MCF 10A (cell line): Measurements from ENCODE around the gene PRDM2. TPM values are rescaled to one million over a fixed set of nuclear protein-coding genes. Genes with fewer than 3 reads are reported as not detected.

Source experiments
- BruUV-seq: library from RNA; stranded (reverse); fragments of 400-500 nt; replicated peaks from 2 replicates; lab custom pipeline; 2021; lab: Mats Ljungman, UMichigan
- CTCF ChIA-PET: fragments of 300-600 bp; sonication (Branson Sonifier 250); formaldehyde crosslinking; extraction: SDS; loops from one replicate; lab custom pipeline; 2021; ENCODE audit warnings: antibody characterized with exemption, inconsistent platforms; lab: Yijun Ruan, JAX
- POLR2A ChIA-PET: fragments of 300-600, 350-650 bp; sonication (Branson Sonifier 250); formaldehyde crosslinking; extraction: SDS; loops from one replicate; lab custom pipeline; 2020; ENCODE audit warnings: antibody characterized with exemption, inconsistent platforms; lab: Yijun Ruan, JAX
- DNase-seq: peaks from one replicate; pipeline ENCODE4 v3.0.0-alpha.2; 2018; ENCODE audit not compliant: unreplicated experiment
- H3K27ac Mint-ChIP-seq: one replicate; pipeline ENCODE4 v1.8.0; 2022; ENCODE audit warnings: mild to moderate bottlenecking, low read depth, mixed read lengths; ENCODE audit not compliant: unreplicated experiment
- H3K27me3 Mint-ChIP-seq: one replicate; pipeline ENCODE4 v1.8.0; 2022; ENCODE audit warnings: mixed read lengths; ENCODE audit not compliant: insufficient read depth, unreplicated experiment
- H3K36me3 Mint-ChIP-seq: one replicate; pipeline ENCODE4 v1.8.0; 2022; ENCODE audit warnings: mild to moderate bottlenecking, moderate library complexity, mixed read lengths; ENCODE audit not compliant: insufficient read depth, unreplicated experiment
- H3K4me1 Mint-ChIP-seq: one replicate; pipeline ENCODE4 v1.8.0; 2022; ENCODE audit warnings: mixed read lengths; ENCODE audit not compliant: insufficient read depth, unreplicated experiment
- H3K4me3 Mint-ChIP-seq: one replicate; pipeline ENCODE4 v1.8.0; 2022; ENCODE audit warnings: mild to moderate bottlenecking, moderate library complexity, mixed read lengths; ENCODE audit not compliant: unreplicated experiment
- H3K9me3 Mint-ChIP-seq: one replicate; pipeline ENCODE4 v1.8.0; 2022; ENCODE audit warnings: mixed read lengths; ENCODE audit not compliant: unreplicated experiment
- intact Hi-C: fragments of 100-400 bp; cut with micrococcal nuclease; formaldehyde crosslinking; loops from 2 replicates; pipeline ENCODE4 v1.14.1; 2022
- total RNA-seq: library from RNA; stranded (reverse); gene quantifications from 2 replicates; pipeline ENCODE4 v1.2.3, GENCODE V29; 2022
- TF ChIP-seq, protein P1 (sequence below): fragments of 200-600 bp; IDR thresholded peaks from one replicate; pipeline ENCODE4 v1.8.0; 2022; ENCODE audit warnings: antibody characterized with exemption, mild to moderate bottlenecking; ENCODE audit not compliant: unreplicated experiment

The PRDM2 gene
- total RNA-seq, 1 experiment from 2014 or later = 26.6 TPM

- no peaks in the 10 kb centered on the region for H3K9me3 Mint-ChIP-seq
- intact Hi-C loops = no loop called here
- no peak overlapping the region for H3K27ac Mint-ChIP-seq
- CTCF ChIA-PET = interaction anchor here (0.6 kb wide), 1 partner anchor 1525 kb away, joined by 3 read pairs; no protein-coding TSS in a partner anchor
- no peak overlapping the region for H3K4me3 Mint-ChIP-seq
- DNase-seq = no peak
- TF ChIP-seq, protein P1, sequence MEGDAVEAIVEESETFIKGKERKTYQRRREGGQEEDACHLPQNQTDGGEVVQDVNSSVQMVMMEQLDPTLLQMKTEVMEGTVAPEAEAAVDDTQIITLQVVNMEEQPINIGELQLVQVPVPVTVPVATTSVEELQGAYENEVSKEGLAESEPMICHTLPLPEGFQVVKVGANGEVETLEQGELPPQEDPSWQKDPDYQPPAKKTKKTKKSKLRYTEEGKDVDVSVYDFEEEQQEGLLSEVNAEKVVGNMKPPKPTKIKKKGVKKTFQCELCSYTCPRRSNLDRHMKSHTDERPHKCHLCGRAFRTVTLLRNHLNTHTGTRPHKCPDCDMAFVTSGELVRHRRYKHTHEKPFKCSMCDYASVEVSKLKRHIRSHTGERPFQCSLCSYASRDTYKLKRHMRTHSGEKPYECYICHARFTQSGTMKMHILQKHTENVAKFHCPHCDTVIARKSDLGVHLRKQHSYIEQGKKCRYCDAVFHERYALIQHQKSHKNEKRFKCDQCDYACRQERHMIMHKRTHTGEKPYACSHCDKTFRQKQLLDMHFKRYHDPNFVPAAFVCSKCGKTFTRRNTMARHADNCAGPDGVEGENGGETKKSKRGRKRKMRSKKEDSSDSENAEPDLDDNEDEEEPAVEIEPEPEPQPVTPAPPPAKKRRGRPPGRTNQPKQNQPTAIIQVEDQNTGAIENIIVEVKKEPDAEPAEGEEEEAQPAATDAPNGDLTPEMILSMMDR = no peak
- H3K27me3 Mint-ChIP-seq = no peaks in the 10 kb centered on the region
- no peaks in the 10 kb centered on the region for H3K4me1 Mint-ChIP-seq
- POLR2A ChIA-PET = interaction anchor here (0.5 to 0.7 kb wide), 3 partner anchors 24 to 1672 kb away, joined by 3 to 7 read pairs (median 3); partner anchors contain the start of gene CELA2A
- no TSS peak for BruUV-seq
- peaks cover 96% of the 10 kb centered on the region for H3K36me3 Mint-ChIP-seq
Observed at GRCh38 chr1:13784971-13785370, 85.0 kb downstream of the PRDM2 start.

DNA sequence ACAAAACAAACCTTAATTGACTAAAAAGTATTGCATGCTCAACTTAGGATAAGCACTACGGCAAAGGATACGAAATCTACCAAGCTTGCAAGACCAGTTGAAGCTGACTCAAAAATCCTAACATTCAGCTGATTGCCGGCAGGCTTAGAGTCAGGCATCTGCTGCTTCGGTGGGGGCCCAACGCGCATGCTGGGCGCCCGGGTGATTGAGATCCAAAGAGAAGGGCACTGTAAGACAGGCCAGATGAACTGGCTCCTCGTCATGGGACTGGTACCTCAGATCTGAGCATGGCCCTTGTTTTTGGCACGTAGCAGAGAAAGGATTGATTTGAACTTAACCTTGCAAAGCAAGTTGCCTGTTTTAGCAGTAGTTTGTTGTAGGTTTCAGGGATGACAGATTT lies 86.6 kb downstream of the PRDM2 start:
- intact Hi-C loops = no loop called here
- Mint-ChIP-seq H3K4me1 (no peaks in the 10 kb centered on the region), H3K27me3 (no peaks in the 10 kb centered on the region), H3K9me3 (no peaks in the 10 kb centered on the region), H3K36me3 (peaks cover 91% of the 10 kb centered on the region), H3K4me3 (no peak overlapping the region), H3K27ac (peak overlapping the region; percentile 58)
- no peak for DNase-seq
- ChIA-PET CTCF (no interaction called here), POLR2A (no interaction called here)
- TF ChIP-seq, protein P1 = no peak
- BruUV-seq = no TSS peak

- Mint-ChIP-seq H3K36me3 (peaks cover 91% of the 10 kb centered on the region), H3K9me3 (no peaks in the 10 kb centered on the region), H3K4me1 (no peaks in the 10 kb centered on the region), H3K27ac (no peak overlapping the region), H3K4me3 (no peak overlapping the region), H3K27me3 (no peaks in the 10 kb centered on the region)
- POLR2A ChIA-PET = no interaction called here
- TF ChIP-seq, protein P1 = no peak
- intact Hi-C loops = no loop called here
- CTCF ChIA-PET = interaction anchor here (0.5 kb wide), 1 partner anchor 363 kb away, joined by 3 read pairs; no protein-coding TSS in a partner anchor
- no TSS peak for BruUV-seq
- no peak for DNase-seq
Observed at GRCh38 chr1:13788795-13789194, 88.8 kb downstream of the PRDM2 start.

DNA sequence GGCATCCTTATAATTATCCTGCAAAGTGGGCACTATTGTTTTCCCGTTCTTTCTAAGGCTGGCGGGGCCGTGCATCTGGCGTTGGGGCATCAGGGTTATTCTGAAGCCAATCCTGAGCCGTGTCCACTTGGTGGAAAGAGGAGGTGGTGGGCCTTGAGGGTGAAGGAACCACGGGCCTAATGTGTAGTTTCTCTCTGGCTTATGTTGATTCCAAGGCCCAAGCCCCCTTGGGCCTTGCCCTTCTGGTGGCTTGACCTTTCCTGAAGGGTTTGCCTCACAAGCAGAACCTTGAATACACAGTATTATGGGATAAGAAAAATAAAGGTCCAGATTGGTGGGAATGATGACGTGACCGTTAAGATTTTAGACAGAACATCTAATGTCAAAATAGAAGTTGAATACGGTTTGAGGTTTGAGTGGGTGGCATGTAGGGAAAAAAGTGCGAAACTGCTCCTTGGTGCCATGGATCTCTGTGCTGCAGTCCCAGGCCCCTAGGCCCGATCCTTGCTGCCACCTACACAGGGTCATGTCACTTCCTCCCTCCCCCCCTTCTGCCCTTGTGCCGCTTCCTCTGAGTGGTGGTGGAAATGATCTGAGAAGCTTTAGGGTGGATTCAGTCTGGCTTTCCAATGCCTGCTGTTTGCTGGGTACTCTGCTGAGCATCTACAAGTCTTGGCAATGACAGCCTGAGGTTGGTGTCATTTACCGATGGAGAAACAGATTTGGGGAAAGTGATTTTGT lies 90.5 kb downstream of the PRDM2 start:
- BruUV-seq = no TSS peak
- no peak overlapping the region for H3K4me3 Mint-ChIP-seq
- no peaks in the 10 kb centered on the region for H3K9me3 Mint-ChIP-seq
- intact Hi-C loops = no loop called here
- ChIA-PET POLR2A (no interaction called here), CTCF (no interaction called here)
- DNase-seq = no peak
- H3K27ac Mint-ChIP-seq = no peak overlapping the region
- no peaks in the 10 kb centered on the region for H3K4me1 Mint-ChIP-seq
- H3K36me3 Mint-ChIP-seq = peaks cover 81% of the 10 kb centered on the region
- no peaks in the 10 kb centered on the region for H3K27me3 Mint-ChIP-seq
- TF ChIP-seq, protein P1 = no peak
